ENCODE measurements around the gene SFT2D3. TPM values are rescaled to one million over a fixed set of nuclear protein-coding genes. Genes with fewer than 3 reads are reported as not detected.
A peak's percentile ranks its signal among the peaks of the same experiment; 100 is the strongest.

SFT2D3 gene
- total RNA-seq, 2 donors from 2014 or later = 5.5 to 10.1 TPM

- Mint-ChIP-seq H3K36me3 (ENCODE audit: low read depth) (no peaks in the 10 kb centered on the region), H3K9me3 (no peaks in the 10 kb centered on the region), H3K4me3 (no peak overlapping the region), H3K27me3 (ENCODE audit: insufficient read depth) (peaks cover 45% of the 10 kb centered on the region), H3K4me1 (peaks cover 8% of the 10 kb centered on the region), H3K27ac (no peak overlapping the region)
- Histone ChIP-seq H3K36me3 (ENCODE audit: control insufficient read depth, insufficient read depth, low read length) (no peaks in the 10 kb centered on the region), H3K4me3 (ENCODE audit: low read length) (no peak overlapping the region), H3K4me1 (ENCODE audit: control insufficient read depth, insufficient read depth, low read length) (no peaks in the 10 kb centered on the region), H3K27ac (ENCODE audit: low read depth, low read length) (no peak overlapping the region), H3K9ac (ENCODE audit: extremely low read depth, low read length, poor library complexity, severe bottlenecking) (no peak overlapping the region), H3K27me3 (ENCODE audit: control insufficient read depth, insufficient read depth, low read length, poor library complexity, severe bottlenecking) (peaks cover 43% of the 10 kb centered on the region), H3K9me3 (ENCODE audit: control insufficient read depth, low read length) (no peaks in the 10 kb centered on the region)
- WGBS, 2 experiments (ENCODE audit: insufficient coverage in 1 of 2, insufficient read length in 1 of 2) = 82 to 95% methylated on average over 3 to 6 of the region's 6 CpGs
- TF ChIP-seq CTCF (conservative IDR thresholded peaks at IDR 0.05) = no peak
- DNase-seq = peak; percentile 42
Observed at GRCh38 chr2:127678991-127679390, 22.3 kb upstream of the SFT2D3 start.

GRCh38 chr2:127679680-127680361 lies 21.5 kb upstream of the SFT2D3 start:
- no peak for TF ChIP-seq CTCF (conservative IDR thresholded peaks at IDR 0.05)
- peaks cover 8% of the 10 kb centered on the region for H3K4me1 Mint-ChIP-seq
- 91 to 93% methylated on average over 6 to 15 of the region's 15 CpGs for WGBS, 2 experiments (ENCODE audit: insufficient coverage in 1 of 2, insufficient read length in 1 of 2)
- H3K4me3 Mint-ChIP-seq = no peak overlapping the region
- Histone ChIP-seq H3K36me3 (ENCODE audit: control insufficient read depth, insufficient read depth, low read length) (no peaks in the 10 kb centered on the region), H3K9me3 (ENCODE audit: control insufficient read depth, low read length) (no peaks in the 10 kb centered on the region), H3K9ac (ENCODE audit: extremely low read depth, low read length, poor library complexity, severe bottlenecking) (no peak overlapping the region), H3K27ac (ENCODE audit: low read depth, low read length) (no peak overlapping the region), H3K27me3 (ENCODE audit: control insufficient read depth, insufficient read depth, low read length, poor library complexity, severe bottlenecking) (peaks cover 34% of the 10 kb centered on the region), H3K4me1 (ENCODE audit: control insufficient read depth, insufficient read depth, low read length) (no peaks in the 10 kb centered on the region), H3K4me3 (ENCODE audit: low read length) (no peak overlapping the region)
- DNase-seq = peak; percentile 48
- H3K27ac Mint-ChIP-seq = no peak overlapping the region
- H3K36me3 Mint-ChIP-seq (ENCODE audit: low read depth) = no peaks in the 10 kb centered on the region
- no peaks in the 10 kb centered on the region for H3K9me3 Mint-ChIP-seq
- H3K27me3 Mint-ChIP-seq (ENCODE audit: insufficient read depth) = peaks cover 38% of the 10 kb centered on the region

GRCh38 chr2:127680706-127681287 lies 20.5 kb upstream of the SFT2D3 start:
- no peaks in the 10 kb centered on the region for H3K36me3 Mint-ChIP-seq (ENCODE audit: low read depth)

More at GRCh38 chr2:127680706-127681287, 20.5 kb upstream of the SFT2D3 start:
- Histone ChIP-seq H3K9ac (ENCODE audit: extremely low read depth, low read length, poor library complexity, severe bottlenecking) (no peak overlapping the region), H3K36me3 (ENCODE audit: control insufficient read depth, insufficient read depth, low read length) (no peaks in the 10 kb centered on the region), H3K4me1 (ENCODE audit: control insufficient read depth, insufficient read depth, low read length) (no peaks in the 10 kb centered on the region), H3K27me3 (ENCODE audit: control insufficient read depth, insufficient read depth, low read length, poor library complexity, severe bottlenecking) (peaks cover 31% of the 10 kb centered on the region), H3K4me3 (ENCODE audit: low read length) (no peak overlapping the region), H3K9me3 (ENCODE audit: control insufficient read depth, low read length) (no peaks in the 10 kb centered on the region), H3K27ac (ENCODE audit: low read depth, low read length) (no peak overlapping the region)
- Mint-ChIP-seq H3K4me1 (peaks cover 6% of the 10 kb centered on the region), H3K4me3 (no peak overlapping the region), H3K27ac (no peak overlapping the region), H3K27me3 (ENCODE audit: insufficient read depth) (peaks cover 33% of the 10 kb centered on the region), H3K9me3 (no peaks in the 10 kb centered on the region)
- no peak for TF ChIP-seq CTCF (conservative IDR thresholded peaks at IDR 0.05)
- DNase-seq = no peak
- WGBS, 2 experiments (ENCODE audit: insufficient coverage in 1 of 2, insufficient read length in 1 of 2) = 93 to 94% methylated on average over 12 to 19 of the region's 19 CpGs

Data from endodermal cell (in vitro differentiated cells).